GM12872 (cell line): ENCODE measurements around the gene RCBTB2.

ENCODE experiments used
- CTCF ChIP-seq: IDR thresholded peaks from 3 replicates; pipeline ENCODE4 v1.5.1; 2011; ENCODE audit warnings: low read depth, mild to moderate bottlenecking, low read length, moderate library complexity; ENCODE audit not compliant: insufficient read depth

The RCBTB2 gene

GRCh38 chr13:48490241-48490640, 42.6 kb downstream of the RCBTB2 start:
- no peak for TF ChIP-seq CTCF

- TF ChIP-seq CTCF: no peak
Measured at GRCh38 chr13:48489666-48490065, 43.2 kb downstream of the RCBTB2 start.

- no peak for TF ChIP-seq CTCF
Measured at GRCh38 chr13:48488995-48489394, 43.9 kb downstream of the RCBTB2 start.

GRCh38 chr13:48487968-48488367, 44.9 kb downstream of the RCBTB2 start:
- TF ChIP-seq CTCF: no peak

- TF ChIP-seq CTCF: no peak
Measured at GRCh38 chr13:48486836-48487235, 46.0 kb downstream of the RCBTB2 start.

GRCh38 chr13:48486362-48486761, 46.5 kb downstream of the RCBTB2 start:
- TF ChIP-seq CTCF: no peak

- TF ChIP-seq CTCF: no peak
Measured at GRCh38 chr13:48485432-48485831, 47.4 kb downstream of the RCBTB2 start.

- TF ChIP-seq CTCF: no peak
Measured at GRCh38 chr13:48483575-48483974, 49.3 kb downstream of the RCBTB2 start.
